Breast epithelium (tissue), 4 donors: ENCODE data around the gene SLC13A2. TPM values are rescaled to one million over a fixed set of nuclear protein-coding genes. Genes with fewer than 3 reads are reported as not detected.

Experiments
- DNase-seq, 2 donors: peaks; one replicate each; pipeline ENCODE4 v3.0.0-alpha.2; 2019; ENCODE audit warnings: low spot score in 2 of 2
- H3K27ac ChIP-seq, 2 donors: fragments of 200-600 bp; sonication (generic) in 1 of 2; one replicate each; pipeline ENCODE4 v1.5.1; 2016 to 2019; ENCODE audit warnings: mild to moderate bottlenecking in 1 of 2
- H3K27me3 ChIP-seq, 2 donors: fragments of 200-600 bp; sonication (generic) in 1 of 2; one replicate each; pipeline versions ENCODE4 v1.5.1 to v1.6.0; 2017 to 2019; ENCODE audit warnings: control low read depth in 1 of 2, mild to moderate bottlenecking in 1 of 2
- H3K36me3 ChIP-seq: fragments of 200-600 bp; one replicate; pipeline ENCODE4 v1.5.1; 2019
- H3K4me1 ChIP-seq, 2 donors: fragments of 200-600 bp; sonication (generic); one replicate each; pipeline ENCODE4 v1.5.1; 2016 to 2019; ENCODE audit warnings: control low read depth in 1 of 2
- H3K4me3 ChIP-seq, 3 donors: fragments of 200-600 bp; sonication (generic); 1 replicate in 2 of 3; 2 replicates in 1 of 3; pipeline ENCODE4 v1.5.1; 2016 to 2019; ENCODE audit warnings: mild to moderate bottlenecking in 3 of 3, moderate library complexity in 2 of 3
- H3K9me3 ChIP-seq, 2 donors: fragments of 200-600 bp; sonication (generic) in 1 of 2; one replicate each; pipeline ENCODE4 v1.5.1; 2016 to 2019; ENCODE audit warnings: control low read depth in 1 of 2
- CTCF ChIP-seq, 3 donors: fragments of 450-650 bp; IDR thresholded peaks; one replicate each; pipeline ENCODE4 v1.5.1; 2016 to 2017; ENCODE audit warnings: antibody characterized with exemption in 3 of 3, mild to moderate bottlenecking in 3 of 3, moderate library complexity in 3 of 3
- POLR2A ChIP-seq: fragments of 450-650 bp; IDR thresholded peaks from one replicate; pipeline ENCODE4 v1.6.1; 2016; ENCODE audit warnings: antibody characterized with exemption, mild to moderate bottlenecking, moderate library complexity
- POLR2AphosphoS5 ChIP-seq, 3 donors: sonication (generic); formaldehyde crosslinking; IDR thresholded peaks; one replicate each; pipeline ENCODE4 v1.6.1; 2017; ENCODE audit warnings: antibody characterized with exemption in 3 of 3
- intact Hi-C: fragments of 100-400 bp; cut with DNase I; formaldehyde crosslinking; loops from one replicate; pipeline ENCODE4 v1.15.1; 2023; ENCODE audit warnings: low total_unique reads
- total RNA-seq, 3 donors: library from RNA; depleted of rRNA; stranded (reverse); fragments of >200 nt; gene quantifications; one replicate each; pipeline ENCODE4 v1.1.0, GENCODE V29; 2016

SLC13A2 gene
- total RNA-seq, 3 donors from 2014 or later, result 0.66 to 4.0 TPM; not detected in 1

- TF ChIP-seq CTCF (IDR thresholded peaks at IDR 0.05), result no peak
- DNase-seq, result no peak
- no peaks in the 10 kb centered on the region for H3K27me3 ChIP-seq
- H3K4me3 ChIP-seq, result no peak overlapping the region
- H3K36me3 ChIP-seq, result no peaks in the 10 kb centered on the region
- H3K4me1 ChIP-seq, result peaks cover 0 to 9% of the 10 kb centered on the region in 2 donors
- intact Hi-C loops, result no loop called here
- H3K9me3 ChIP-seq, result no peaks in the 10 kb centered on the region
- no peak overlapping the region for H3K27ac ChIP-seq
Observed at GRCh38 chr17:28523186-28523585, 49.7 kb downstream of the SLC13A2 start.

GRCh38 chr17:28523876-28524275, 50.4 kb downstream of the SLC13A2 start:
- DNase-seq, result no peak
- Histone ChIP-seq H3K27ac (no peak overlapping the region), H3K4me1 (peaks cover 0 to 9% of the 10 kb centered on the region in 2 donors), H3K36me3 (no peaks in the 10 kb centered on the region), H3K9me3 (no peaks in the 10 kb centered on the region), H3K27me3 (no peaks in the 10 kb centered on the region), H3K4me3 (no peak overlapping the region)
- intact Hi-C loops, result no loop called here
- TF ChIP-seq POLR2A (no peak), POLR2AphosphoS5 (IDR thresholded peaks at IDR 0.05) (no peak), CTCF (IDR thresholded peaks at IDR 0.05) (no peak)

GRCh38 chr17:28524476-28525424, 51.3 kb downstream of the SLC13A2 start:
- DNase-seq, result peak; percentile 61 to 71
- intact Hi-C loops, result no loop called here
- Histone ChIP-seq H3K4me3 (peak overlapping the region in 1 of 3 donors; percentile 5), H3K36me3 (no peaks in the 10 kb centered on the region), H3K9me3 (no peaks in the 10 kb centered on the region), H3K27ac (peak overlapping the region; percentile 82 to 85), H3K4me1 (peaks cover 0 to 9% of the 10 kb centered on the region in 2 donors), H3K27me3 (no peaks in the 10 kb centered on the region)
- TF ChIP-seq CTCF (IDR thresholded peaks at IDR 0.05) (no peak), POLR2A (no peak), POLR2AphosphoS5 (IDR thresholded peaks at IDR 0.05) (no peak)

GRCh38 chr17:28526381-28526780, 52.9 kb downstream of the SLC13A2 start:
- peak overlapping the region; percentile 82 to 85 for H3K27ac ChIP-seq
- DNase-seq, result no peak
- H3K4me1 ChIP-seq, result peaks cover 0 to 9% of the 10 kb centered on the region in 2 donors

More at GRCh38 chr17:28526381-28526780, 52.9 kb downstream of the SLC13A2 start:
- Histone ChIP-seq H3K36me3 (no peaks in the 10 kb centered on the region), H3K4me3 (no peak overlapping the region), H3K27me3 (no peaks in the 10 kb centered on the region), H3K9me3 (no peaks in the 10 kb centered on the region)
- intact Hi-C loops, result no loop called here
- TF ChIP-seq CTCF (IDR thresholded peaks at IDR 0.05) (no peak), POLR2AphosphoS5 (IDR thresholded peaks at IDR 0.05) (no peak), POLR2A (no peak)
